Activated CD8-positive, alpha-beta memory T cell treated with anti-CD3 and anti-CD28 coated beads, Interleukin-2, amount 10 ng/mL, durations not matched to agents 7 days and 5 days (primary cell): ENCODE results near the gene USP24. TPM values are rescaled to one million over a fixed set of nuclear protein-coding genes. Genes with fewer than 3 reads are reported as not detected.

Source experiments
- ATAC-seq: fragments of 150-1000 bp; cut with Tn5 transposase; one replicate; pipeline ENCODE4 v1.10.0; 2021; ENCODE audit warnings: moderate library complexity
- CTCF ChIA-PET: fragments of 350-600 bp; sonication (Branson Sonifier 250); formaldehyde crosslinking; loops from one replicate; lab custom pipeline; 2021; ENCODE audit warnings: antibody characterized with exemption; lab: Charles Lee
- DNase-seq: peaks from one replicate; pipeline ENCODE4 v3.0.0-alpha.2; 2020
- H3K27ac Mint-ChIP-seq: one replicate; pipeline ENCODE4 v1.8.0; 2021; ENCODE audit warnings: mild to moderate bottlenecking, mixed read lengths
- H3K27me3 Mint-ChIP-seq: one replicate; pipeline ENCODE4 v1.8.0; 2021; ENCODE audit warnings: mixed read lengths
- H3K36me3 Mint-ChIP-seq: one replicate; pipeline ENCODE4 v1.8.0; 2021; ENCODE audit warnings: mild to moderate bottlenecking, mixed read lengths
- H3K4me1 Mint-ChIP-seq: one replicate; pipeline ENCODE4 v1.8.0; 2021; ENCODE audit warnings: mixed read lengths
- H3K4me3 Mint-ChIP-seq: one replicate; pipeline ENCODE4 v1.8.0; 2021; ENCODE audit warnings: mild to moderate bottlenecking, moderate library complexity, mixed read lengths
- H3K9me3 Mint-ChIP-seq: one replicate; pipeline ENCODE4 v1.8.0; 2022; ENCODE audit warnings: low read depth, mixed read lengths
- total RNA-seq, 2 experiments: library from RNA; stranded (reverse); gene quantifications; one replicate each; pipeline ENCODE4 v1.2.3, GENCODE V29; 2021

Gene USP24
- total RNA-seq, 2 experiments from 2014 or later: 38.2 to 42.3 TPM

- DNase-seq (no peak), ATAC-seq (no peak)
- H3K4me3 Mint-ChIP-seq: no peak overlapping the region
- H3K36me3 Mint-ChIP-seq: peaks cover 37% of the 10 kb centered on the region
- no peaks in the 10 kb centered on the region for H3K27me3 Mint-ChIP-seq
- peaks cover 15% of the 10 kb centered on the region for H3K4me1 Mint-ChIP-seq
- no peaks in the 10 kb centered on the region for H3K9me3 Mint-ChIP-seq
- no peak overlapping the region for H3K27ac Mint-ChIP-seq
- CTCF ChIA-PET: no interaction called here
These were observed 55.6 kb downstream of the USP24 start for GRCh38 chr1:55159571-55159970.

DNA sequence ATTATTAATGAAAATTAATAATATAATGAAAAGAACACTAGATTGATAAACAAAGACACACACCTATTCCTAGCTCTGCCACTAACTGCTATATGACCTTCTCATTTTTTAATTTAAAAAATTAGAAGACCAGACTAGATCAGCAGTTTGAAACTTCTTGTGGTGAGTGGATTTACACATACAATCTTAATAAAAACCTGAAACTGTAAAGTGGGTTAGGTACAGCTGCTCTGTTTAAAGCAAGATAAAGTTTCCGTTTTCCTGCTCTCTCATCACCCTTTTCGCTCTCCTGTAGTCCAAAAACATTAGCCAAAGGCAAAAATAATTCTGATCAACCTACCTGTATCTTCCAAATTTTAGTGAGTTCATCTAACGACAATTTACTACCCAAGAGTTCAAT, 58.6 kb downstream of the USP24 start:
- H3K4me1 Mint-ChIP-seq: peaks cover 17% of the 10 kb centered on the region
- no peak overlapping the region for H3K4me3 Mint-ChIP-seq
- CTCF ChIA-PET: no interaction called here
- no peaks in the 10 kb centered on the region for H3K9me3 Mint-ChIP-seq
- DNase-seq (no peak), ATAC-seq (no peak)
- no peak overlapping the region for H3K27ac Mint-ChIP-seq
- no peaks in the 10 kb centered on the region for H3K27me3 Mint-ChIP-seq
- H3K36me3 Mint-ChIP-seq: peaks cover 42% of the 10 kb centered on the region

DNA sequence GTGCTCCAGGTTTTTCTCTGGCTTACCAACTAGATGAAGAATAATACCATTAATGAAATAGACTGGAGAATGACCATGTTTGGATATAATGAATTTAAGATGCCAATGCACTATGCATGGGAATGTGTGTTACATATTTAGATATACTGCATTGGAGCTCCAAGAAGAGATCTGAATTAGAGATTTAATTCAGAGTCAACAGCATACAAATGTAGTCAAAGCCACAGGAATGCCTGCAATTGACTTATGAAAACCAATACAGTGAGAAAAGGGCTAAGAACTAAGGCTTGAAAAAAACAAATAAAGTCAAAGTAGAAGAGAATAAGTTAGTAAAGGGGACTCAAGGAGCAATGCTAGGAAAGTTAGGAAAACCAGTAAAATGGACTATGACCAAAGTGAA, 59.1 kb downstream of the USP24 start:
- no peaks in the 10 kb centered on the region for H3K27me3 Mint-ChIP-seq
- CTCF ChIA-PET: no interaction called here
- ATAC-seq (no peak), DNase-seq (no peak)
- peaks cover 22% of the 10 kb centered on the region for H3K4me1 Mint-ChIP-seq
- no peak overlapping the region for H3K27ac Mint-ChIP-seq
- H3K36me3 Mint-ChIP-seq: peaks cover 42% of the 10 kb centered on the region
- H3K4me3 Mint-ChIP-seq: no peak overlapping the region
- H3K9me3 Mint-ChIP-seq: no peaks in the 10 kb centered on the region

DNA sequence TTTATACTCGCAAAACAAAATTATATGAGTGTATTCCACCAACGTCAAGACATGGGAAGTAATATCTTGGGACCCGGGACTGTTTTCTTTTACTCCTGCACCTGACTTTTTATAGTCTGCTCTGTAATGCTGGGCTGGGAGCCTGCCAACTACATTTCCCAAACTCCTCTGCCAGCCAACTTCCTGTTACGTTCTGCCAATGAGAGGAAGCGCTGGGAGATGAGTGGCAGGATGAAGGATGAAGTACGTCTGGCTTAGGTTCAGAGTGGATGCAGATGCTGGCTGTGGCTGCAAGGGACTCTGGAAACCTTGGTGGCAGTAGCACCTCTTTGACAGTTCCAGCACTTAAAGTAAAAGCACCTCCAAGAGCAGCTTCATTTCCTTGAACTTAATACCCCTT, 59.6 kb downstream of the USP24 start:
- no peak overlapping the region for H3K27ac Mint-ChIP-seq
- ATAC-seq (no peak), DNase-seq (no peak)
- no peaks in the 10 kb centered on the region for H3K27me3 Mint-ChIP-seq
- CTCF ChIA-PET: interaction anchor here (1.9 to 2.1 kb wide), 2 partner anchors 12 to 122 kb away, joined by 11 to 12 read pairs; no protein-coding TSS in a partner anchor
- H3K4me3 Mint-ChIP-seq: no peak overlapping the region
- H3K4me1 Mint-ChIP-seq: peaks cover 26% of the 10 kb centered on the region
- H3K9me3 Mint-ChIP-seq: no peaks in the 10 kb centered on the region
- H3K36me3 Mint-ChIP-seq: peaks cover 42% of the 10 kb centered on the region

GRCh38 chr1:55154616-55155015, 60.5 kb downstream of the USP24 start:
- peaks cover 44% of the 10 kb centered on the region for H3K36me3 Mint-ChIP-seq
- H3K27me3 Mint-ChIP-seq: no peaks in the 10 kb centered on the region
- CTCF ChIA-PET: interaction anchor here (1.2 to 2.1 kb wide), 4 partner anchors 11 to 123 kb away, joined by 3 to 12 read pairs (median 8); no protein-coding TSS in a partner anchor
- no peaks in the 10 kb centered on the region for H3K9me3 Mint-ChIP-seq
- H3K4me1 Mint-ChIP-seq: peaks cover 26% of the 10 kb centered on the region
- H3K4me3 Mint-ChIP-seq: no peak overlapping the region
- no peak for DNase-seq
- H3K27ac Mint-ChIP-seq: no peak overlapping the region
- no peak for ATAC-seq

DNA sequence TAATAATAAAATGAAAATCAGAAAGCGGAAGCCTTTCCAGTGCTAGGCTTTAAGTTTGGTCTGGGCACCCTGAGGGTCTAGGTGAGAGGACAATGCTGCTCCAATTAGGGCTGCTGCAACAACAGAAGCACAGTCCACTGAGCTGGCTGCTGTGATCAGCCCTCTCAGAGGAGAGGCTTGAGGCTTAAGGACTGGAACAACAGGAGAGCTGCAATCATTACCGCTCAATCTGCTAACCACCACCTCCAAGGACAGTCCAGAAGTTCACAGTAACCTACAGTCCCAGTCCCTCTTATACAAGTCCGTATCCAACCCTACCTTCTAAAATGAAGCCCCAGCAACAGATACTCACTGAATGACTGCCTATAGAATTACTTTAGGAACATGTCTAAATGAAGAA, 62.1 kb downstream of the USP24 start:
- no peak for DNase-seq
- no peaks in the 10 kb centered on the region for H3K9me3 Mint-ChIP-seq
- H3K36me3 Mint-ChIP-seq: peaks cover 39% of the 10 kb centered on the region
- CTCF ChIA-PET: interaction anchor here (1.3 kb wide), 1 partner anchor 13 kb away, joined by 4 read pairs; no protein-coding TSS in a partner anchor
- H3K4me1 Mint-ChIP-seq: peaks cover 26% of the 10 kb centered on the region
- H3K4me3 Mint-ChIP-seq: no peak overlapping the region
- peak overlapping the region; percentile 24 for H3K27ac Mint-ChIP-seq
- no peak for ATAC-seq
- no peaks in the 10 kb centered on the region for H3K27me3 Mint-ChIP-seq

- Mint-ChIP-seq H3K9me3 (no peaks in the 10 kb centered on the region), H3K27ac (peak overlapping the region; percentile 69), H3K27me3 (no peaks in the 10 kb centered on the region), H3K36me3 (peaks cover 36% of the 10 kb centered on the region), H3K4me1 (peaks cover 21% of the 10 kb centered on the region), H3K4me3 (no peak overlapping the region)
- ATAC-seq (peak; percentile 92), DNase-seq (no peak)
- CTCF ChIA-PET: interaction anchor here (0.7 to 1.1 kb wide), 2 partner anchors 63 to 133 kb away, joined by 3 read pairs; no protein-coding TSS in a partner anchor
These were observed 64.1 kb downstream of the USP24 start for GRCh38 chr1:55150880-55151588.

GRCh38 chr1:55148676-55149075, 66.5 kb downstream of the USP24 start:
- Mint-ChIP-seq H3K4me1 (peaks cover 18% of the 10 kb centered on the region), H3K27me3 (no peaks in the 10 kb centered on the region), H3K27ac (no peak overlapping the region), H3K4me3 (no peak overlapping the region), H3K9me3 (no peaks in the 10 kb centered on the region), H3K36me3 (peaks cover 30% of the 10 kb centered on the region)
- CTCF ChIA-PET: interaction anchor here (0.8 to 2.5 kb wide), 5 partner anchors 103 to 231 kb away, joined by 3 to 13 read pairs (median 3); no protein-coding TSS in a partner anchor
- ATAC-seq (no peak), DNase-seq (no peak)

- Mint-ChIP-seq H3K27me3 (no peaks in the 10 kb centered on the region), H3K36me3 (peaks cover 26% of the 10 kb centered on the region), H3K4me1 (peaks cover 16% of the 10 kb centered on the region), H3K9me3 (no peaks in the 10 kb centered on the region), H3K27ac (no peak overlapping the region), H3K4me3 (no peak overlapping the region)
- CTCF ChIA-PET: interaction anchor here (1.0 to 2.5 kb wide), 4 partner anchors 127 to 203 kb away, joined by 3 to 13 read pairs (median 4); no protein-coding TSS in a partner anchor
- ATAC-seq: no peak
- no peak for DNase-seq
These were observed 67.6 kb downstream of the USP24 start for GRCh38 chr1:55147524-55147923.

DNA sequence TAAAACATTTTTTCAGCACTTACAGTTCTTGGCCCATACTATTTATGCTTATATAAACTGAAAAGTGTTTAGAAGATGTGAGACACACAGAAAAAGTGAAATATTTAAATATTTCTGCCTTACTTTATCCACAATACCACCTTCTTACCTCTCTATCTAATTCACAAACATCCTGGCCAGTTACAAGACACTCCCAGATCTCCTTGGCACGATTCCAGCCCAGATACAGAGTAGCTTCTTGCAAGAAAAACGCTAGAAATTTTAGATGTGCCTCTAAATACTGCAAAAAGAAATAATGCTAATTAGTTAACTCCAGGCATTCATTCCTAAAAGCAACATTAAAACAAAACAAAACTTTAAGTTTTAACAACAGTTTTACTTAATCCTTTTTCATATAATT, 68.4 kb downstream of the USP24 start:
- DNase-seq (no peak), ATAC-seq (no peak)
- CTCF ChIA-PET: interaction anchor here (1.5 to 2.5 kb wide), 3 partner anchors 131 to 202 kb away, joined by 3 to 13 read pairs (median 4); no protein-coding TSS in a partner anchor
- Mint-ChIP-seq H3K4me3 (no peak overlapping the region), H3K36me3 (peaks cover 31% of the 10 kb centered on the region), H3K27me3 (no peaks in the 10 kb centered on the region), H3K9me3 (no peaks in the 10 kb centered on the region), H3K27ac (no peak overlapping the region), H3K4me1 (peaks cover 11% of the 10 kb centered on the region)

- CTCF ChIA-PET: interaction anchor here (1.4 to 2.5 kb wide), 4 partner anchors 10 to 139 kb away, joined by 3 to 11 read pairs (median 4); no protein-coding TSS in a partner anchor
- no peak for ATAC-seq
- Mint-ChIP-seq H3K4me3 (no peak overlapping the region), H3K4me1 (peaks cover 11% of the 10 kb centered on the region), H3K9me3 (no peaks in the 10 kb centered on the region), H3K27me3 (no peaks in the 10 kb centered on the region), H3K27ac (no peak overlapping the region), H3K36me3 (peaks cover 36% of the 10 kb centered on the region)
- DNase-seq: no peak
These were observed 70.3 kb downstream of the USP24 start for GRCh38 chr1:55144886-55145285.

DNA sequence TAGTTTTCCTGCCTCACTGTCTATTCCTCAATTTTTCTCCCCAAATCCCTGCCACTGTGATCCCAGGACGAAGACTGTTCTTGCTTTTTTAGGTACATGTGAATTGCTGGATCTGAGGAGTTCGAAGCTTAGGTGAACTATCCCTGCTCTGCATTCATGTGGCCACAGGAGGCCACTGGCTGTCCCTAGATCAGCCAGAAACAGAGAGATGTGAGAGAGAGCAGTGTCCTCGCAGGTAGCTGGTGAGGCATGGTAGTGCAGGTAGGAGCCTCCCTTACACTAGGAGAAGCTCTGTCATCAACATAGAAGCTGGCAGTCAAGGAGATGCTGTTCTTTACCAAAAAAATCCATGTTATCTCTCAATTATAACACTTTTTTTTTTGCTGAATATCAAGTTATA, 71.5 kb downstream of the USP24 start:
- Mint-ChIP-seq H3K36me3 (peaks cover 40% of the 10 kb centered on the region), H3K9me3 (no peaks in the 10 kb centered on the region), H3K27ac (no peak overlapping the region), H3K4me1 (peaks cover 19% of the 10 kb centered on the region), H3K4me3 (no peak overlapping the region), H3K27me3 (no peaks in the 10 kb centered on the region)
- DNase-seq: no peak
- peak; percentile 42 for ATAC-seq
- CTCF ChIA-PET: interaction anchor here (0.7 to 6.6 kb wide), 13 partner anchors 8 to 173 kb away, joined by 3 to 92 read pairs (median 4); partner anchors contain the start of gene USP24

GRCh38 chr1:55141295-55141893, 73.8 kb downstream of the USP24 start:
- Mint-ChIP-seq H3K27me3 (no peaks in the 10 kb centered on the region), H3K4me1 (peaks cover 22% of the 10 kb centered on the region), H3K4me3 (no peak overlapping the region), H3K9me3 (no peaks in the 10 kb centered on the region), H3K36me3 (peaks cover 34% of the 10 kb centered on the region), H3K27ac (peak overlapping the region; percentile 74)
- no peak for ATAC-seq
- CTCF ChIA-PET: interaction anchor here (1.5 to 6.6 kb wide), 2 partner anchors 74 to 135 kb away, joined by 4 to 92 read pairs; partner anchors contain the start of gene USP24
- DNase-seq: no peak
